Glomerular visceral epithelial cell (primary cell): Measurements from ENCODE around the gene GAS7.
"Not testable (repeated sequence)": the region's sequence is repeated elsewhere in the genome, so short reads cannot be mapped to it uniquely, and the experiment has no call there.

Experiments used
- DNase-seq: peaks from one replicate; pipeline ENCODE4 v3.0.0-alpha.2; 2016; ENCODE audit errors: extremely low spot score

The GAS7 gene

GRCh38 chr17:10072556-10073425 lies 125.6 kb downstream of the GAS7 start:
- no peak for DNase-seq

DNA sequence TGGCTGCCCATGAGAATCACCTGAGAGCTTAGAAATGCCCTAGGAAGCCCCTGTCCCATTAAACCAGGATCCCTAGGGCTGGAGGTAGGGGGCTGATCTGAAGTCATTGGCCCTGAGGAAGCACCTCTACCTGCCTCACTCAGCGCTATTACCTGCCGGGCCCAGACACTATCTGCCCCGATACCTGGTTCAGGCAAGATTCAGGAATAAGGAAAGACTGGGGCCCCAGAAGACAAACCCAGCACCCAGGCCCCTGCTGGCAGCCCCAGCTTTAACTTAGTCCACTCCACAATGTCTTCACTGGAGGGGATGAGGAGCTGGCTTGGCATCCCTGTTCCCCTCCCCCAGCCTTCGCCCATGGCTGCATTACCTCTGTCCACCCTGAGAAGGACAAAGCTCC lies 126.3 kb downstream of the GAS7 start:
- DNase-seq = no peak

GRCh38 chr17:10071141-10071540 lies 127.3 kb downstream of the GAS7 start:
- no peak for DNase-seq

DNA sequence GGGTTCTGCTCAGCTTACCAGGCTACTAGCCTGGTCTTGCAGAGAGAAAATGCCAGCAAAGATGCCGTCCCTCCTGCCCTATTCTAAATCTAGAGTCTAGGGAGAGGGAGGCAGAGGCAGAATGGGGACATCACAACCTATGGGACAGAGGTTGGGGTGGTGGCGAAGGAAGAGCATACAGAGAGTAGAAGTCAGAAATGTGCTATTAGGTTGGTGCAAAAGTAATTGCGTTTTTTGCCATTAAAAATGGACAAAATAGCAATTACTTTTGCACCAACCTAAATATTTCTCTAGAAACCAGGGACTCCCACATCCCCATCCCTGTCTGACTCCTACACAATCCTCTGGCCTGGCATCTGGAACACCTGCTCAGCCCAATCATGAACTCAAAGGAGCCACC lies 127.7 kb downstream of the GAS7 start:
- DNase-seq = no peak

GRCh38 chr17:10069301-10069700 lies 129.1 kb downstream of the GAS7 start:
- no peak for DNase-seq

DNA sequence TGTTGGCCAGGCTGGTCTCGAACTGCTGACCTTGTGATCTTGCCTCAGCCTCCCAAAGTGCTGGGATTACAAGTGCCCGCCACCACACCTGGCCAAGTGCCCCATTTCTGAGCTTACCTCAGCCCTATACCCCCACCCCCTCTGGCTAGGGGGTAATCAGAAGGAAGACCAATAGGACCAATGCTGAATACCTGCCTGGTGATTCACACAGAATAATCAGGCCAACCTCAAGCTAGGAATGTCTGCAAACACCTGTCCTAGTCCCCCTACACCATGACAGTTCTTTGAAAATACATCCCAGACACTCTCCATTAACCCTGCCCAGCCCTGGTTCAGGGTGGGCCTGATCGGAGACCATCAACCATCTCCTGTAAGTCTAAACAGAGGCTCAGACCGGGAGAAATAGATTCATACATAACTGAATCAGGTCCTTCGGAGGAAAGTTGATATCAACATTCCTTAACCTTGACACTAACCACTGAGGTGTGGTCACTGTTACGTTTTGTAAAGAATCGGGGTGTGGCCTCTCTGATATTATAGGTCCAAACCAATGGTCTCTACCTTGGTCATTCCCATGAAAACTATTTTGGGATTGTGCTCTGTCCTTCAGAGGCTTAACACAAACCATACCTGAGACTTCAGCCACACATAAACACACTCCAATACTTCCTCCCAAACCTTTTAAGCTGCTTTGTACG lies 130.8 kb downstream of the GAS7 start:
- DNase-seq = no peak

GRCh38 chr17:10064536-10064935 lies 133.9 kb downstream of the GAS7 start:
- DNase-seq = no peak

DNA sequence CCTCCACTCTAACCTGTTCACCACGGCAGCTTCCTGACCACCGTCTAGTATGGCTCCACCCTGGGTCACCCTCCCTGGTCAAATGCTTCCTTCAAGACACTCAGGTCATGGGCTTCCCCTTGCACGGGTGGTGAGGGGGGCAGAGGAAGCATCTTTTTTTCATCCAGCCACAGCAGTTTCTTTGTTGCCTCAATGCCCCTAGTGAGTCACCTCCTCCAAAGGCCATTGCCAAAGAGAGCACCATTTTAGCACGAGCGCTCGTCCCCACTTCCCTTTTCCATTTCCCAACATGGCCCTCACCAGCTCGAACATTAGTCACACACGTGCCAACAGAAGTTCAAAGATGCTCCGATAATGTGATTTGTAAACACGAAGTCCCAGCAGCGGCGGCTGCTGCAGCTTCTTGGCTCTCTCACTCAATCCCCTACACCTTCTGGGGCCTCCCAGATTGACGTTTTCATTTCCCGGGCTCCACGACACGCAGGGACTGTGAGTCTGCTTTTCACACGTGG lies 134.6 kb downstream of the GAS7 start:
- DNase-seq = no peak

DNA sequence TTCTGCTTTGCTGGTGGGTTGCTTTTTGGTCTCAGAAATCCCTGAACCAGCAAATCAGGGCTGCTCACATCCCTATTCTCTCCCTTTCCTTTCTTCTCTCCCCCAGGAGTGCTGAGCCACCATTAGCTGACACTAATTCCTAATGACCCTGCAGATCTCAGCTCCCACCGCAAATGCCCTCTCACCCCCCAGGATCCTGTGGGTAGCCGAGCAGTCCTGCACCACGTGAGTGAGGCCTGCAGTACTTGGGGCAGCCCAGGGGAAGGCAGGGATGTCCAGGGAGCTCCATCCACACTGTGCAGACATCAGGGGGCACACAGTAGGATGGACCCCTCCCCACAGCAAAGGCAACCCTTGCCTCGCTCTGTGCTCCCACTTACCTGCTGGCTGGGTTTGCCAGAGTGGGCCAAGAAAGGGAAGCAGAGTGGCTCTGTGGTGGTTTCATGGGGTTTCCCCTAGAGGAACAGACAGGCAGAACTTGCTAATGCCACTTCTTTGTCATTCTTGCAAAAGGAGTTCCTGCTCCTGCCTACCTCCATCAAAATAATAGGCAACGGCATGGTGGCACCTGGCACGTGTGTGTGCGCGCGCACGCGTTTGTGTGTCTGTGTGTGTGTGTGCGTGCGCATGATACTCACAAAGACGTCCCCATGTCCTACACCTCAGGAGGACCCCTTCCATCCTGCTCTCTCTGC lies 135.6 kb downstream of the GAS7 start:
- no peak for DNase-seq

DNA sequence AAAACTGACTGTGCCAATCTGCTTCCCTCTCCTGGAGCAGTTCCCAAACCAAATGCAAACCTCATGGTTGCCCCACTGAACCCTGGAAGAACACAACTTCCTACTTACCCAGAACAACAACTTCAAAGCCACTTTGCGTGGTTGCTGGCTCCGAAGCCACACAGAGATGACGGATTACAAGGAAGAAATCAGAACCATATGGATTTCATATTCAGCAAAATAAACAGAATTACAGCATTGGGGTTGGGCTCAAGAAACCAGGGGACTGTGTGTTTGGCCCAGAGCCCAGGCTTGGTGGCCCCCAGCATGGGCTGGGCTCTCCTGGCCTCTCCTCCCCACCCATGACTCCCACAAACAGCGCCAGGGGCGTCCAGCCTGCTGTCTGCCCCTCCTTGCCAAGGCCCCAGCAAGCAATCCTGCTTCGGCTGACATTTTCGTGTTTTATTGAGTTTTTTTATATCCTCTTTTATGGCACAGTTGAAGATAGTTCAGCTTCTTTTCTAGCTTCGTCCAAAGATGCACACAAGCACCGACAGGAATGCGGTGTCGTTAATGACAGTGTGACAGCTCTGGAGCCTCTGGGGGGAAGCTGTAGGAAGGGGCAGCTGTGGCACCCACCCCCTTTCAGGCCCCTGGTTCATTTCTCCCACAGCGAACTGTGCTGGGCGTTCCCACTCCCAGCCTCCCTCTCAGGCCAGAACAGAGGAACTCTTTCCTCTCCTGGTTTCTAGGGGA lies 137.1 kb downstream of the GAS7 start:
- DNase-seq = no peak

DNA sequence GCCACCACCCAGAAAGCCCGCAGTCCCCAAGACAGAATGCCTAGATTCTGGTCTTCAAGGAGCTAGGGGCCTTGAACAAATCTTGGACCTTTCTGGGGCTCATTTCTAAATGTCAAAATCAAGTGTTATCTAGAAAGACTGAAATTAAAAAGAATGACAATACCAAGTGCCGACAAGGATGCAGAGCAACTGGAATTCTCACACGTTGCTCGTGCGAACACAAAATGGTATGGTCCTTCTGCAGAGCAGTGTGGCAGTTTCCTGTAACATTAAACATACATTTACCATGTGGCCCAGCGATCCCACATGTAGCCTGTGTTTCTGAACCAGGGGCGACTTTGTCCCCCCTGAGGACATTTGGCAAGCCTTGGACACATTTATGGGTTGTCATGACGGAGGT lies 137.9 kb downstream of the GAS7 start:
- no peak for DNase-seq

DNA sequence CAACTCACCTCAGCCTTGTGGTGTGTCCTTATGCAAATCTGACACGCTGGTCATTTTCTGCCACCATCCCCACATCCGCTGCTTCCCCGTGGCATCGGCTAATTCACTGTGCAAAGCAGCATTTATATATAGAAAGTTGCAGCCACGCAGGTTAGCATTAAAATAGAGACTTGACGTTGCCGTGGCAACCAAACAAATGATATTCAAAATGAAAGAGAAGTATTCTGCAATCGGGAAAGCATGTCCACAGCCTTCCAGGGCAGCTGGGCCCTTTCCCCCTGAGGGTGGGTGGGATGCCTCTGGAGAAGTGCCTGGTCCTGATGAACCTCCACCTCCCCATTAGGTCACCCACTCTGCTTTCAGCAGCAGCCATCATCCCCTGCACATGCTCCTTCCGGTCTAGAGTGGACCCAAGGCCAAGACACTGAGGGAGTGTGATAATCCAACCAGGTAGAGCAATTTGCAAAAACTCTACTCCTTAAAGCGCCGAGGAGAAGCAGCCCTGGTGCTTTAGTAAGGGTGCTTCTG lies 138.7 kb downstream of the GAS7 start:
- DNase-seq = no peak

DNA sequence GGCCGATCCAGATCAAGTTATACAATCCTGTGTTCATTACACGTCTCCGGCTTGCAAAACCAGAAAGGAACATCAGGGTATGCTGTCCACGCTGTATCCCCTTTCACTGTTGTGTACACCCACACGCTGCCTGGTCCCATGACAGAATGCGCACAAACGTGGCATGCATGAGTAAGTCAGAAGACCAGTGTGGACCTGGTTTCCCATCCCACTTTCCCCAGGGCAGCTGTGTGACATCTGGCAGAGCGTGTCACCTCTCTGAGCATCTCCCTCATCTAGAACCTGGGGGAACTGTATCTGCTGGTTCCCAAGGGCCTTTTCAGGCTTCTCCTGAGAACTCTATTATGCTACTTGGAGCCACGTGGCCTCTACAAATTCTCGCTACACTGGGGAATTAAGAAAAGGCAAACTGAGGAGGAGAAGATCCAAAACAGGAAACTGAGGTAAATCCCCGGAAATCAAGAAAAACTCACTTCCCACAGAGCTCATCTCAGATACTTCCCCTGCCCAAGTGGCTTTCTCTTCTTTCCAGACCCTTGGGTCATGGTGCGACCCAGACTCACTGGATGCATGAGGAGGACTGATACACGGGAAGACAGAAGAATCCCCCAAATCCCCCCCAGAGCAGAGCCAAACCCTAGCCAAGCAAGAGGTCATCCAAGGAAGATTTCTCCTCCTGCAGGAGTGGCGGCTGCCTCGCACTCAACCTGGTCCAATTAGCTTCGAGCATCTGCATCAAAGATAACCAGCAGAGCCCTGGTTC lies 139.3 kb downstream of the GAS7 start:
- DNase-seq = no peak

DNA sequence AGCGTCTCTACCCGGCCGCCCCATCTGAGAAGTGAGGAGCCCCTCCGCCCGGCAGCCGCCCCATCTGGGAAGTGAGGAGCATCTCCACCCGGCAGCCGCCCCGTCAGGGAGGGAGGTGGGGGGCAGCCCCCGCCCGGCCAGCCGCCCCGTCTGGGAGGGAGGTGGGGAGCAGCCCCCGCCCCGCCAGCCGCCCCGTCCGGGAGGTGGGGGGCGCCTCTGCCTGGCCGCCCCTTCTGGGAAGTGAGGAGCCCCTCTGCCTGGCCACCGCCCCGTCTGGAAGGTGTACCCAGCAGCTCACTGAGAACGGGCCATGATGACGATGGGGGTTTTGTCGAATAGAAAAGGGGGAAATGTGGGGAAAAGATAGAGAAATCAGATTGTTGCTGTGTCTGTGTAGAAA lies 140.9 kb downstream of the GAS7 start:
- not testable (repeated sequence) for DNase-seq

GRCh38 chr17:10055262-10055975 lies 143.0 kb downstream of the GAS7 start:
- DNase-seq = no peak

DNA sequence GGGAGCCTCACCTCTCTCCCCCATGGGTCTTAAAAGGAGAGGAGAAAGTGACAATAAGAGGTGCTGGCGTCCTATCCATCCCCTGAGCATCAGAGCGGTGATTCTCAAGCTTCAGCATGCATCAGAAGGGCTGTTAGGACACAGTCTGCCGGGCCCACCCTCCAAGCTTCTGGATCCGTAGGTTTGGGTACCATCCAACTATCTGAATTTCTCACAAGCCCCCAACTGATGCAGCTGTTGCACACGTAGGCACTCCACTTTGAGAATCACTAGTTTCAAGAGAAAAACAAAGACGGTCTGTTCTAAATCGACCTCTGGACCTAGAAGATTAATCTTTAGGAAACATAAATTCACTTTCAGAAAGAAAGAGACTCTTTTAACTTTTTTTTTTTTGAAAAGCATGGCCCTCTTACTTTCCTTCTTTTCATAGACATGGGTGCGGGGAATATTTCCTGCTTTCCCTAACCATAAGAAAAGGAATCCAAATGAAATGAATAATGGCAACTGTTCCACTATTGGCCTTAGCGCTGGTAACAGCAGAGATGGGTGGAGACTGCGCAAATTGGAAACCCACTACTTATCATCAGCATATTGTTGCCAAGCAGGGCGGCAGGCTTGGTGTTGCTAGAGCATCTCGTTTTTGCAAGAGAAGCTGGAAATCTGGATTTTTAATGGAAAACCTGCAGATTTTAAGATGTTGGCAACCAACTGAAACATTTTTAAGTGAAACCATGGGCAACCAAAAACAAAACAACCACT lies 144.4 kb downstream of the GAS7 start:
- DNase-seq = no peak

DNA sequence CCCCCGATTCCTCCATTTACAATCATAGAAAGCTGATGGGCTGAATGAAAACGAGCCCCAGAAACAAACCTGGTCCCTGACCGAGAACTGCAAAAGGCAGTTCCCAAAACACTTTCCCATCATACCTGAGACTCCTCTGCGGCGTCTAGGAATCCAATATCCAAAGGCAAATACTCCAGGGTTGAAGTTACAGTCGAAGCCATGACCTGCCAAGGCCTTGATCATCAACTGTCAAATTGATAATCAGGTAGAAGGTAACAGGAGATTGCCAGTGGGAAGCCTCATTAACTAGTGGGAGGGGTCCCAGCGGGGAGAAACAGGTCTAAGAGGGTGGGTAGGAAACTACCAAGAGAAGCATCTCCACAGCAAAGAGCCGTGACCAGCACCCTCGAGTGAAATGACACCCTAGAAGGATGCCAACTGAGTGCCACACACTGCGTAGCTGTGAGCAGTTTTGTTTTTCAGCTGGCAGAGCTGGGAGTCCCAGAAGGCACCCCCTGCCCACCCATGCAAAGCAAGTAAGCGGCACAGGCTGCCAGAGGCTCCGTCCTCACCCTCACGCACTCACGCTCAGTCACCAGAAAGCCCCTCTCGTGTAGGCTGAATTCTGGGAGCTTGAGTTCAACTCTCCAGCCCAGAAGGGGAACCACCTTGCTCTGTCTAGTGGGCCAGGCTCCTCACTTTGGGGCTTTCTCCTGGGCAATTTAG lies 146.1 kb downstream of the GAS7 start:
- no peak for DNase-seq

GRCh38 chr17:10051112-10051511 lies 147.3 kb downstream of the GAS7 start:
- DNase-seq = no peak
